Ovary (tissue), 3 donors: ENCODE measurements around the gene IL1RN.

Experiments
- CTCF ChIP-seq, 3 donors: fragments of 450-650 bp in 2 of 3; fragments of 200-600 bp in 1 of 3; IDR thresholded peaks; one replicate each; pipeline versions ENCODE4 v1.5.1 to v1.8.0; 2016 to 2022; ENCODE audit warnings: antibody characterized with exemption in 3 of 3, mild to moderate bottlenecking in 1 of 3
- EP300 ChIP-seq: sonication (generic); formaldehyde crosslinking; IDR thresholded peaks from one replicate; pipeline ENCODE4 v1.6.1; 2017; ENCODE audit warnings: antibody characterized with exemption
- POLR2A ChIP-seq: fragments of 450-650 bp; IDR thresholded peaks from one replicate; pipeline ENCODE4 v1.6.1; 2017; ENCODE audit warnings: antibody characterized with exemption, mild to moderate bottlenecking, moderate library complexity
- donor health status: DM: no; HTN: no; CAD: no.

- TF ChIP-seq CTCF (IDR thresholded peaks at IDR 0.05) (no peak), POLR2A (no peak), EP300 (no peak)
Observed at GRCh38 chr2:113175042-113175628, 47.7 kb downstream of the IL1RN start.
